GM18873 (cell line): ENCODE results near the gene NUP98.
"Not testable (repeated sequence)": the region's sequence is repeated elsewhere in the genome, so short reads cannot be mapped to it uniquely, and the experiment has no call there.

Experiments
- ATAC-seq: cut with Tn5 transposase; IDR thresholded peaks from one replicate; pipeline ENCODE4 v1.9.1; 2021; ENCODE audit warnings: mild to moderate bottlenecking, moderate library complexity, moderate number of reproducible peaks; ENCODE audit not compliant: unreplicated experiment, low FRiP score

NUP98 gene

GRCh38 chr11:3802011-3802790 is 4.8 kb upstream of the NUP98 start:
- no peak for ATAC-seq

DNA sequence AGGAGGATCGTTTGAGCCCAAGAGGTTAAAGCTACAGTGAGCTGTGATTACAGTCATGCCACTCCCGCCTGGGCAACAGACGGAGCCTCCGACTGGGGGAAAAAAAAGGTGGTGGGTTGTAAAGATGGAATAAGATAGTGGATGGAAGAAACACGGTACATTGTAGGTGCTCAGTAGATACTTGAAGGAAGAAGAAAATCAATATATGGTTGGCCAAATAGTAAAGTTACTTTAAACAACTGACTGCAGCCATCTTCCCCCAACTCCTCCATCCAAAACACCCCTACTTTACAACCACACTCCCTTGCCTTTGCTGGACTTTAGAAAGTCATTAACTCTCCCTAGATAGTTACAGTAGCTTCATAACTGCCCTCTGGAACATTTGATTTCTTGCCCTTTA is 2.5 kb upstream of the NUP98 start:
- no peak for ATAC-seq

- ATAC-seq = no peak
These were observed 1.8 kb upstream of the NUP98 start for GRCh38 chr11:3799143-3799542.

DNA sequence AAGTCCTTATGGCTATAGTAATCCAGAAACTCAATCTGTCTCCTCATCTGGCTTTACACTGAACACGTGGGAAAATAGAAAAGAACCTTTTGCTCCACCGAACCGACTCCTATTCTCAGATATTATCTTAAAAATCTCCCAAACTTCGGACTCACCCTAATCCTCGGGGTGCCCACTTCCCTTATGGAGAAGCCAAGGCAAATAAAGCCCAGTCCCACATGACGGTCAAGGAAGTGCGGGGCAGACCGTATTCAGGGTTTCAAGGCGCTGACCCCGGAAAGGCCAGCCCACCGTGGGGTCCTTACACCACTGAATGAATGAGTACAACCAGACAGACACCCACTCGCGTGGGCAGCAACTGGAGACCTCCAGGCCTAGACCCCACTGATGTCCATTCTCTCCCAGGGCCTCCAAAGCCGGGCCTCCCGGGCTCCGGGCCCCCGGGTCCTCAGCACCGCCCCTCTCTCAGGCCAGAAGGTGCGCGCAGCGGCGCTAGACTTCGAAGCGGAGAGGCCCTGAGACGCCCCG is 489 bp downstream of the NUP98 start:
- no peak for ATAC-seq

DNA sequence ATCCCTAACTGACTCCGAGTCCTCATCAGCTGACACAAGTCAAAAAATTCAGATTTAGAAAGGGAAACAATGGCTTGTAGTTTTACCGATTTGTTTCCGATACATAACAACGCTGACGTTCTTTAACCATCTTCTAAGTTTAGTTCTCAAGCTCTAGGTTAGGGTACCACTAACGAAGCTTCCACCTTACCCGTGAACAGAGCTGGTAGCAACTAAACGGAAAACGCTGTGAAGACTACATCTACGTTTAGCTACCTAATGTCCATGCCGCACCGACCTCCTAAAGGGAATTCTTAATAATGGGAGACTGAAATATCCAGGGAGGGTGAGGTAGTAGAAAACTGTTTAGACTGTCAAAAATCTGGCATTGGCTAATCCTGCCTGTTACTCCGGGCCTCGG is 1.0 kb downstream of the NUP98 start:
- ATAC-seq = no peak

DNA sequence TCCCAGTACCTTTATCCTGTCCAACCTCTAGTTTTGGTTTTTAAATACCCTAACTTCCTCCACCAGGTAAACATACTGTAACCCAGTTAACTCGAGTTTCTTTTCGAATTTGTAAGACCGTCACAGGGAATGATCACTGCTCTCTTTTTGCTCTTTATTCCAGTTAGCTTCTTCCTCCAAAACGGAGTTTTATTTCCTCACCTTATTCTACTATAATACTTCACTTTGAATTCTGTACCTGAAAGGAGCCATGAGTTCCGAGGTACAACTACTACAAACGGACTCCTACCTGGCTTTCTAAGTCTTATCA is 1.4 kb downstream of the NUP98 start:
- no peak for ATAC-seq

GRCh38 chr11:3795131-3796001 is 2.0 kb downstream of the NUP98 start:
- no peak for ATAC-seq

DNA sequence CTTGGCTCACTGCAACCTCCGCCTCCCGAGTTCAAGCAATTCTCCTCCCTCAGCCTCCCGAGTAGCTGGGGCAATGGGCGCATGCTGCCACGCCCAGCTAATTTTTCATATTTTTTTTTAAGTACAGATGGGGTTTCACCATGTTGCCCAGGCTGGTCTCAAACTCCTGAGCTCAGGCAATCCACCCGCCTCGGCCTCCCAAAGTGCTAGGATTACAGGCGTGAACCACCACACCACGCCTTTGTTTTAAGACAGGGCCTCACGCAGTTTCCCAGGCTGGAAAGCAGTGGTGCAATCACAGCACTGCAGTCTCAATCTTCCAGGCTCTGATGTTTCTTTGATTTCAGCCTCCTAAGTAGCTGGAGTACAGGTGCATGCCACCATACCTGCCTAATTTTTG is 3.0 kb downstream of the NUP98 start:
- ATAC-seq = not testable (repeated sequence)

- no peak for ATAC-seq
These were observed 10.4 kb downstream of the NUP98 start for GRCh38 chr11:3786781-3787428.

- ATAC-seq = no peak
These were observed 13.7 kb downstream of the NUP98 start for GRCh38 chr11:3783611-3784010.

DNA sequence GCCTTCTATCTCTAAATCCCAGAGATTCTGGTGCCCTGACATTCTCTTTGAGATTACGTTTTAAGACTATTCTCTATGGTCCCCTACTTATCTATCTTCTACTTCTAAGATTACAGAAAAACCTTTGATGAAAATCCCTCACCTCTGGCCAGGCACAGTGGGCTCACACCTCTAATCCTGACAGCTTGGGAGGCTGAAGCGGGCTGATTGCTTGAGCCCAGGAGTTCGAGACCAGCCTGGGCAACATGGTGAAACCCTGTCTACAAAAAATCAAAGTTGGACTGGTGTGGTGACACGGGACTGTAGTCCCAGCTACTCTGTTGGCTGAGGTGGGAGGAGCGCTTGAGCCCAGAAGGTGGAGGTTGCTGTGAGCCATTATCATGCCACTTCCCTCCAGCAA is 14.4 kb downstream of the NUP98 start:
- ATAC-seq = no peak

DNA sequence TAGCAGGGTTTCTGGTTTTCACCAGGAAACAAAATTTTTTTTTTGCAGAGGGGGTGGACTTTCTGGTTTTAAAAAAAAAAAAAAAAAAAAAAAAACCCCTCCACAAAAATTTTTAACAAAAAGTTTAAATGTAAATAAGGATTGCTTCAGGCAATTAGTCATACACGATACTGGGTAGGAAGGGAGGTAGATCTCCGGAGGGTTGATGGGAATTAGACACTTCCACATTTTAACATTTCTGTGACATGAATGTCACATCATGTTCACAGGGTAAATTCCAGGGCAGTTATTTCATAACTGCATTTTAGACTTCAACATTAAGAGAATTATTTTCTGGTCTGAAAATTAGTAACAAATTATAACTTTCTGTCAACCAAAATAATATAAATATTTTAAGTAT is 15.9 kb downstream of the NUP98 start:
- no peak for ATAC-seq

- no peak for ATAC-seq
These were observed 21.5 kb downstream of the NUP98 start for GRCh38 chr11:3775736-3776406.

DNA sequence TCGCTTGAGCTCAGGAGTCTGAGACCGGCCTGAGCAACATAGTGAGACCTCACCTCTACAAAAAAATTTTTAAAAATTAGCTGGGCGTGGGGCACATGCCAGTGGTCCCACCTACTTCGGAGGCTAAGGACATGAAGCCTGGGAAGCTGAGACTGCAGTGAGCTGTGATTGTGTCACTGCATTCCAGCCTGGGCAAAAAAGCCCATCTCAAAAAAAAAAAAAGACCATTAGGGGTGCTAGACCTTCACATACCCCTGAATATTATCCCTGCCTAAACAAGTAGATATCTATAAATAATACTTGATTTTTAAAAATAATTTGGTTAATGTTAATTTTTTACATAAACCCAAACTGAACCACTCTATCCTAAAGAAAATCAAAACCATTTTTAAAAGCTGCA is 24.2 kb downstream of the NUP98 start:
- no peak for ATAC-seq

DNA sequence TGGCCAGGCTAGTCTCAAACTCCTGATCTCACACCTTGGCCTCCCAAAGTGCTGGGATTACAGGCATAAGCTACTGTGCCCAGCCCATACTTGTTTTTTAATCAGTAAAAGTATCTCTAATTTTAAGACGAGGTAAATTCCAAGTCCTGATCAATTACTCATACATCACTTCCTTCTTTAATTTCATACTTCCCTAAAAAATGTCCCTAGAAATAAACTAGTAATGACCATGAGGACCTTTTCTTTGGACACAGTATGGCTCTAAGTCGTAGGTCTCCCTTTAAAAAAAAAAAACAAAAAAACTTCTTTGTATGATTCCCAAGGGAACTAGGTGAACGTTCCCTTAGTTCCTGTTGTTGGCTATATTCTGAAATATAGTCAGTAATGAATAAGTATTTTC is 29.8 kb downstream of the NUP98 start:
- ATAC-seq = no peak

- ATAC-seq = not testable (repeated sequence)
These were observed 30.5 kb downstream of the NUP98 start for GRCh38 chr11:3766836-3767235.

DNA sequence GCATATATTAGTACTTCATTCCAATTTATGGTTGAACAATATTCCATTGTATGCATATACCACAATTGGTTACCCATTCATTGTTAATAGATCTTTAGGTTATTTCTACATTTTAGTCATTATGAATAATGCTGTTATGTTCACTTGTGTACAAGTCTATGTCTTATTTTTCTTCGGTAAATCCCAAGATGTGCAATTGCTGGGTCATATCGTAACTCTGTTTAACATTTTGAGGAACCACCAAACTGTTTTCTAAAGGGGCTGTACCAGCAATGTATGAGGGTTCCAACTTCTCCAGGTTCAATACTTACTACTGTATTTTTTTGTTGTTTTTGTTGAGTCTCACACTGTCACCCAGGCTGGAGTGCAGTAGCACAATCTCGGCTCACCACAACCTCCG is 33.1 kb downstream of the NUP98 start:
- ATAC-seq = no peak

DNA sequence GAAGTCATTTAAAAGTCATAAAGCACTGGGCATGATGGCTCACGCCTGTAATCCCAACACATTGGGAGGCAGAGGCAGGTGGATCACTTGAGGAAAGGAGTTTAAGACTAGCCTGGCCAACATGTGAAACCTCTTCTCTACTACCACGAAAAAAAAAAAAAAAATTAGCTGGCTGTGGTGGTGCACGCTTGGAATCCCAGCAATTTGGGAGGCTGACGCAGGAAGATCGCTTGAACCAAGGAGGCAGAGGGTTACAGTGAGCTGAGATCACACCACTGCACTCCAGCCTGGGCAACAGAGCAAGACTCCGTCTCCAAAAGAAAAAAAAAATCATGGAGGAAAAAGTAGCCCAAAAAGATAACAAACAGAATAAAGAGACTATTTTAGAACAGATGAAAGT is 42.2 kb downstream of the NUP98 start:
- ATAC-seq = no peak

DNA sequence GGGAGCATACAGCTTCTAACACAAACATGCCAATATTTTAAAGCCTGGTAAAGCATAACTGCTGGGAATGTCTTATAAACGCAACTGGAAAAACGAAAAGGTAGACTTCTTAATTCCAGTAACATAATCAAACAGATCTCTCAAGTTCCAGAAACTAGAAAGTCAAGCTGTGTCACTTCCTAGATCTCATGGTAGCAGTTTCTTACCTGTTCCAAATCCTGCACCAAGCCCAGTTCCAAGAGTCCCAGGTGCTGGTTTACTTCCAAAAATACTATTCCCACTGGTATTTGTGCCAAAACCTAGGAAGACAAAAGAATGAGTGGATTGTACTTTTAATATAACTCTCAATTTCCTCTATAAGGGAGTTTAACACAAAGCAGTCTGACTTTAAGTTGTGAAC is 44.2 kb downstream of the NUP98 start:
- ATAC-seq = no peak

GRCh38 chr11:3747704-3748103 is 49.6 kb downstream of the NUP98 start:
- no peak for ATAC-seq

GRCh38 chr11:3745161-3745560 is 52.2 kb downstream of the NUP98 start:
- ATAC-seq = no peak
